Endometrial microvascular endothelial cells (primary cell): Measurements from ENCODE around the gene C14orf180. TPM values are rescaled to one million over a fixed set of nuclear protein-coding genes. Genes with fewer than 3 reads are reported as not detected.

Experiments
- in situ Hi-C: cut with HindIII; loops from 2 replicates; pipeline ENCODE4 v1.10.0; 2017; ENCODE audit warnings: low sequenced_read_pairs, low pct_unique_long_range_greater_than_20kb; ENCODE audit errors: inconsistent ontology term
- total RNA-seq: library from RNA; depleted of rRNA; stranded (reverse); fragments of >200 nt; gene quantifications from one replicate; pipeline ENCODE4 v1.2.3, GENCODE V29; 2015; ENCODE audit errors: inconsistent ontology term

Gene C14orf180
- not detected for total RNA-seq

DNA sequence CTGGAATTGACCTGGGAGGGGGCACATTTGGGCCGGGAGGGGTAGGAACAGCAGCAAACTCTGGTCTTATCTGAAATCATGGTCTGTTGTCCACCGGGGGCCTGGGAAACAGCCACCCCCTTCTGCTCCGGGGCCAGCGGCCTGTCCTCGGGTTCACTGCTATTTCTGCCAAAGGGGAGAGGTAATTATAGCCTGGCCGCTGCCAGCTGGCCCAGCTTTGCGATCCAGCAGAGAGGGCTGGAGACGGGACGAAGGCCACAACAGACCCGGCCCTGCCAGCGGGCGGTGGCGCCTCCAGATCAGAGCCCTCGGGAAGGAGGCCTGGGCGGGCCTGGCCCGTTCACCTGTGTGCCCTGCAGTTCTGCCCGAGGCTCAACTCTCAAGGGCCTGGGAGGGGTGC lies at the start of gene C14orf180:
Gene C14orf180 (plus strand): TSS at position 258 of the 400 bp plus-strand sequence. CDS start 6,667 bp downstream, outside the sequence.
- in situ Hi-C loops = no loop called here

DNA sequence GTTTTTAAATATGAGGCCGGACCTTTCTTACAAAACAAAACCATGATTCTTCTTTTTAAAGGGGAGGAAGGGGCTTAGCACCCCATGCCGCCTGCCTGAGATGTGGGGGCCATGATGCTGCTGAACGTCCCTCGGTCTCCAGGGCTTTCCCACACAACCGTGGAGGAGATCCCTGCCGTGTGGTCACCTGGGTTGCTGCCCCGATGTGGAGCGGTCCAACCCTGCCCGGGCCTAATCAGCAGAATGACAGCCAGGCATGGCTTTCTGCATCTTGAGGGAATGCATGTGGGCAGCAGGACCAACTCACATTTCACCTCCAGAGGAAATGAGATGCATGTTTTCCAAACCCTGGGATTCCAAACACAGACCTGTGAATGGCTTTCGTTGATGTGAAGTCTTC lies 48.9 kb upstream of the C14orf180 start:
- in situ Hi-C loops = no loop called here

GRCh38 chr14:104531421-104532190 lies 48.0 kb upstream of the C14orf180 start:
- in situ Hi-C loops = no loop called here

- in situ Hi-C loops = no loop called here
Measured at GRCh38 chr14:104532191-104532555, 47.4 kb upstream of the C14orf180 start.

DNA sequence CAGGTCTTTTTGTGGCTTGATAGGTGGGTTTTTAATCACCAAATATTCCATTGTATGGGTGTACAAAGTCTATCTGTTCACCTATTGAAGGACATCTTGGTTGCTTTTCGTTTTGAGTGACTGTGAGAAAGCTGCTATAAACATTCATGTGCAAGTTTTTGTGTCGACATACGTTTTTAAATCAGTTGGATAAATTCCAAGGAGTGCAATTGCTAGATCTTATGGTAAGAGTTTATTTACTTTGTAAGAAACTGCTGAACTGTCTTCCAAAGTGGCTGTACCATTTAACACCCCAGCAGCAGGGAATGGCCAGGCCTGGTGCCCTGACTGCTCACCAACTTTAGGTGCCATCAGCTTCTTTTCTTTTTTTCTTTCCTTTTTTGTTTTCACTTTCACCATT lies 45.5 kb upstream of the C14orf180 start:
- in situ Hi-C loops = no loop called here

- in situ Hi-C loops = no loop called here
Measured at GRCh38 chr14:104536942-104537612, 42.5 kb upstream of the C14orf180 start.

- in situ Hi-C loops = no loop called here
Measured at GRCh38 chr14:104537613-104537988, 42.0 kb upstream of the C14orf180 start.

- in situ Hi-C loops = no loop called here
Measured at GRCh38 chr14:104541905-104542465, 37.6 kb upstream of the C14orf180 start.

DNA sequence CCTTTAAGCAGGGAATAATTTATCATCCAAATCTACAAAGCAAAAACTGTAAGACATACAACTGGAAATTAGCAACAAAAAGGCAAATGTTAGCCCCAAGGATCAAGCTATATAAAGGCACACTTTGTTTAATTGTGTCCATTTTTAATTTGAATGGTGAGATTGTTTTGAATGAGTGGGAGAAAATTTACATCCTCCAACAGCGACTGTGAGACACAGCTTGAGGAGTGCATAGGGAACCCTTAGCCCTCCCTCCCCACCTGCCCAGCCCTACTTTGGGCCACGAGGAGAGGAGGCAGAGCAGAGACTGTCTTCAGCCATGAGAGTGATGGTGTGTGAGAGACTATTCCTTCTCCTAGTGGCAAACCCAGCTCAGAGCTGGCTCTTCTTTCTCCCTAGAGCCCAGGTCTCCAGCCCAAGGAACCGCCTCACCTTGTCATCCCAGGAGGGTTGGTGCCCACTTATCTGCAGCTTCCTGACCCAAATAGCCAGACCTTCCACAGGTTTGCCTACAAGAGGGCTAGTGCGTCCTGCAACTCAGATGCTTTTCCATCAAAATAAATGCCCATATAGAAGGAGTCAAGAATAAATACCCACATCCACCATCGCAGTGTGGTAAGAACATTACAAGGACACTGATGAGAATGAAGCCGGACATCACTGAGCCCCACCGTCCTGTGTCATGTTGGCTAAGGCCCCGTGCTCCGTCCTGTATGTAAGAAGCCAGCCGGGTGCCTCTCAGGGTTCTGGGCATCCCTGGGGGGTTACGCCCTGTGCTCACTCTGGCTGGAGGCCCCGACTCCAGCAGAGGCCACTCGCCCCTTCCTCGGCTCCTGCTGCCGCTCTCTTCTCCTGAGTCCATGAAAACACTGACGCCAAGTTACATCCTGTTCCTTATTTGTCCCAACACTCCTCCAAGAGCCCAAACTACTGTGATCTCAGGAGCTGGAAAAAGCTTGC lies 36.4 kb upstream of the C14orf180 start:
- in situ Hi-C loops = no loop called here

DNA sequence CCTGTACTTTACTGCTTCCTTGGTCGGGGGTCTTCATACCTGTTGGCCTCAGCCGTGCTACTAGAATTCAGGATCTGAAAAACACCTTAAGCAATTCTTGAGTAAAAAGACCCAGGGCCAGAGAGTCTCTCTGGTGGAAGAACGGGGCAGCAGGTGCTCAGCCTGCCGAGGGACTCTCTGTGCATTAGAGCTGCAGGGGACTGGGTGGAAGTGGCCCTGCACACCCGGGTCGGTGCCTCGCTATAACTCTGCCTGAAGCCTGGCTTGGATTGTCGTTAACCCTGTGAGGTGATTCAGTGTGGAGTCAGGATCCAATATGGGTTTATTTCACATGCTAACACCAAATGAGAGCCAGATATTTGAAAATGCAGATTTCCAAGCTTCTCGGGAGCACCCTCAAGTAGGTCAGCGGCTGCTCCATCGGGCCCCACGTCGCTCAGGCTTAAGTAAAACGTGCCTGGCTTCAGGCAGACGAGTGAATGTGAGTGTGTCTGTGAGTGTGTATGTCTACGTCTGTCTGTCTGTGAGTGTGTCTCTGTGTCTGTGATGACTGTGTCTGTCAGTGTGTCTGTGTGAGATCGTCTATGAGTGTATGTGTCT lies 35.1 kb upstream of the C14orf180 start:
- in situ Hi-C loops = no loop called here

- in situ Hi-C loops = no loop called here
Measured at GRCh38 chr14:104545151-104545941, 34.2 kb upstream of the C14orf180 start.

DNA sequence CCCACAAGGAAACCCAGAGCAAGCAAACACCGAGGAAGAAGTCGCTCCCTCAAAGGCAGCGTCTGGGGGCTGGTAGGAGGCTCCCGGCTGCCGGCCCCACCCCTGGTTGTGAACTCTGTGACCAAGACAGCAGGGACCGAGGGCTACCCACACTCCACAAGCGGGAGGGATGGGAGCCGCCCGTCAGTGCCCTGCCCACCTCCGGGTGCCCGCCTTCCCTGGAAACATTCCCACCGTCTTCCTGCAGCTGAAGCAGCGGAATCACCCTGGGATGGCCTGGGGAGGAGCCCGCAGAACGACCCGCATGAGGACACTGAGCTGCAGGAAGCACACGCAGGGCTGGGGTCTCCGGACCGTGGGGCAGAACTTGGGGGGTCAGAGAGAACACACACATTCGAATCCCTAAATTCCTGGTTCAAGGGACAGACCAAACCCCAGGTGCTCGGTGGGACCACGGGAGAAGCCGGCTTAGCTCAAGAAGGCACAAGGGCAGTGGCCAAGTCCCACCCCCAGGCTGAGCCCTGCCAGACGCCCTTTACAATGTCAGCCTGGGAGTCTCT lies 33.5 kb upstream of the C14orf180 start:
- in situ Hi-C loops = no loop called here

- in situ Hi-C loops = no loop called here
Measured at GRCh38 chr14:104546591-104547309, 32.8 kb upstream of the C14orf180 start.

DNA sequence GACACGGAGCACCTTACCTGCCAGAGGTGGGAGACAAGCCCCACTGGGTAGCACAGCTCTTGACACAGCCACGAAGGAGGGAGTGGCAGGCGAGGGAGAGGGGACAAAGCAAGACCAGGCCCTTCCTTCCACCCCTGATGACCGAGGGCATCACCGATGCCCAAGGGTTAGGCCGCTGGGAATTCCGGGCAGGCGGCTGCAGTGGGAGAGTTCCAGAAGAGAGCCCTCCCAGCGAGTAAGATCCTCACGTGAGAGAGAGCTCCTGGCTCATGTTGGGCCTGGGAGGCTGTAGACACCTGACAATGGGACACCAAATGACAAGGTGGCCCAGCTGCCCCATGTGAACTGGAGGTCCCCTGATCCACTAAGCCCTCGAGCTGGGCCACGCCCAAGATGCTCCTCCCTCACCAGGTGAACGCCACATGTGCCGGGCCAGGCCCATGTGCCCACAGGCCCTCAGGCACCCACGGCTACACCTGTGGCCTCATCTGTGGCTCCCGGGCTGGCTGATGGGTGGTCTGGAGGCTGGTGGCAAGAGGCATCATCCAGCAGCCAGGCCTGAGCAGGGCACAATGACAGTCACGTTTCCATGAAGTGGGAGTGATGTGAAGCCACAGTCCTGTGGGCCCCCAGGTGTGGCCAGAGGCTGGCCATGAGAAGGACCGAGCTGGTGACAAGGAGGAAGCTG lies 32.1 kb upstream of the C14orf180 start:
- in situ Hi-C loops = no loop called here

- in situ Hi-C loops = no loop called here
Measured at GRCh38 chr14:104547998-104548700, 31.4 kb upstream of the C14orf180 start.
